UCSD-AML1 (cell line): ENCODE data around the gene AMER3.
"Not testable (repeated sequence)": the region's sequence is repeated elsewhere in the genome, so short reads cannot be mapped to it uniquely, and the experiment has no call there.

Experiments used
- DNase-seq: peaks from one replicate; lab custom pipeline; 2025; ENCODE audit not compliant: unreplicated experiment; lab: John Stamatoyannopoulos, UW

Gene AMER3

GRCh38 chr2:130755256-130756052 lies at the start of gene AMER3:
Gene AMER3, plus strand, starts transcription at chr2:130755540. Its CDS starts 6,533 bp downstream, at chr2:130762073.
- no peak for DNase-seq

GRCh38 chr2:130714795-130715194 lies 40.5 kb upstream of the AMER3 start:
- not testable (repeated sequence) for DNase-seq

GRCh38 chr2:130720036-130720435 lies 35.3 kb upstream of the AMER3 start:
- DNase-seq, result no peak

GRCh38 chr2:130720528-130720927 lies 34.8 kb upstream of the AMER3 start:
- DNase-seq, result no peak

- DNase-seq, result no peak
These were observed 30.9 kb upstream of the AMER3 start for GRCh38 chr2:130724455-130724854.

- no peak for DNase-seq
These were observed 28.6 kb upstream of the AMER3 start for GRCh38 chr2:130726614-130727180.

- DNase-seq, result no peak
These were observed 27.9 kb upstream of the AMER3 start for GRCh38 chr2:130727286-130727924.

- no peak for DNase-seq
These were observed 27.3 kb upstream of the AMER3 start for GRCh38 chr2:130728007-130728454.

GRCh38 chr2:130728549-130729316 lies 26.6 kb upstream of the AMER3 start, which contains the start of gene GPR148:
Gene GPR148, plus strand, starts transcription at chr2:130729070. Its CDS starts 82 bp downstream, at chr2:130729152.
- no peak for DNase-seq

GRCh38 chr2:130729322-130730299 lies 25.7 kb upstream of the AMER3 start:
- no peak for DNase-seq

- not testable (repeated sequence) for DNase-seq
These were observed 23.1 kb upstream of the AMER3 start for GRCh38 chr2:130732257-130732656.

- DNase-seq, result no peak
These were observed 20.1 kb upstream of the AMER3 start for GRCh38 chr2:130735200-130735599.

- DNase-seq, result no peak
These were observed 18.9 kb upstream of the AMER3 start for GRCh38 chr2:130736487-130736886.

GRCh38 chr2:130737592-130737991 lies 17.7 kb upstream of the AMER3 start:
- DNase-seq, result no peak

GRCh38 chr2:130740671-130741070 lies 14.7 kb upstream of the AMER3 start:
- DNase-seq, result no peak

GRCh38 chr2:130743278-130743677 lies 12.1 kb upstream of the AMER3 start:
- DNase-seq, result no peak

GRCh38 chr2:130744287-130745117 lies 10.8 kb upstream of the AMER3 start:
- no peak for DNase-seq

- DNase-seq, result no peak
These were observed 6.3 kb upstream of the AMER3 start for GRCh38 chr2:130749078-130749477.

- no peak for DNase-seq
These were observed 5.7 kb upstream of the AMER3 start for GRCh38 chr2:130749641-130750040.
